ENCODE data around the gene CMTR2.
"Not testable (repeated sequence)": the region's sequence is repeated elsewhere in the genome, so short reads cannot be mapped to it uniquely, and the experiment has no call there.

Gene CMTR2, protein sequence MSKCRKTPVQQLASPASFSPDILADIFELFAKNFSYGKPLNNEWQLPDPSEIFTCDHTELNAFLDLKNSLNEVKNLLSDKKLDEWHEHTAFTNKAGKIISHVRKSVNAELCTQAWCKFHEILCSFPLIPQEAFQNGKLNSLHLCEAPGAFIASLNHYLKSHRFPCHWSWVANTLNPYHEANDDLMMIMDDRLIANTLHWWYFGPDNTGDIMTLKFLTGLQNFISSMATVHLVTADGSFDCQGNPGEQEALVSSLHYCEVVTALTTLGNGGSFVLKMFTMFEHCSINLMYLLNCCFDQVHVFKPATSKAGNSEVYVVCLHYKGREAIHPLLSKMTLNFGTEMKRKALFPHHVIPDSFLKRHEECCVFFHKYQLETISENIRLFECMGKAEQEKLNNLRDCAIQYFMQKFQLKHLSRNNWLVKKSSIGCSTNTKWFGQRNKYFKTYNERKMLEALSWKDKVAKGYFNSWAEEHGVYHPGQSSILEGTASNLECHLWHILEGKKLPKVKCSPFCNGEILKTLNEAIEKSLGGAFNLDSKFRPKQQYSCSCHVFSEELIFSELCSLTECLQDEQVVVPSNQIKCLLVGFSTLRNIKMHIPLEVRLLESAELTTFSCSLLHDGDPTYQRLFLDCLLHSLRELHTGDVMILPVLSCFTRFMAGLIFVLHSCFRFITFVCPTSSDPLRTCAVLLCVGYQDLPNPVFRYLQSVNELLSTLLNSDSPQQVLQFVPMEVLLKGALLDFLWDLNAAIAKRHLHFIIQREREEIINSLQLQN

DNA sequence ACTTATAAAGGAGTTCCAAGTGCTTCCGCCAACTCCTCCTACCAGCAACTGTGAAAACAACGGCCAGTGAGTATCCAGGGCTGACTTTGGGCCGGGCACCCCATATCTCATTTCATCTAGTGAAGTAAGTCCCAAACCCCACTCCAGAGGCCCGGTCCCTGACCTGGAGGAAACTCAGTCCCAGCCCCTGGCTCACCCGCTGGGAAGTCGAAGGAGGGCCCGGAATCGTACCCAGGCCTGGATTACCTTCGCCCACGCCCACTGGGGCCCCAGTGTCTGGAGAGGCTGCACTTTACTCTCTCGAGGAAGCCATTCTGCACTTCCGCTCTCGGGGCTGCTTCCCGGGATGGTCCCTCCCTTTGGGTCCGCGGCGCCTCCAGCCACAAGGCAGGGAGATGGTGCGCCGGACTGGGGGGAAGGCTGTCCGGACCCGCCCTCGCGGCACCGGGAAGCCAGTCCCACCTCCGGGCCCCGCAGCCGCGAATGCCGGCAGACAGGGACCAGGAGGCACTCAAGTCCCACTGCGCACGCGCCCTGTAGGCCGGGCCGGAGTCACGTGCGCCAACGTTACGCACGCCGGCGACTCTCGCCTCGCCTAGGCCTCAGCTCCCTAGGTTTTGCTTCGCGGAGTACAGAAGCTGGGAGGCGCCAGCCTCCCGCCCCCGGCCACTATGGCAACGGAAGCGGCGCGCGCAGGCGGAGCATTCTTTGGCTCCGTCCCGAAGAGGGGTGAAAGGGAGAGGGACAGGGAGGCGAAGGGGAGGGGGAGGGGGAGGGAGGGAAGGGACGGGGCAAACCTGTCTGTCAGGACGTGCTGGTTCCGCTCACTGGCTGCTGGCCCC is at the start of gene CMTR2:
CMTR2 (minus strand) TSS at position 513 of the 842 bp plus-strand sequence. CDS start 3,482 bp downstream, outside the sequence.
- DNase-seq (ENCODE audit: low read depth in 2 of 2), result peak; percentile 73 to 82

DNA sequence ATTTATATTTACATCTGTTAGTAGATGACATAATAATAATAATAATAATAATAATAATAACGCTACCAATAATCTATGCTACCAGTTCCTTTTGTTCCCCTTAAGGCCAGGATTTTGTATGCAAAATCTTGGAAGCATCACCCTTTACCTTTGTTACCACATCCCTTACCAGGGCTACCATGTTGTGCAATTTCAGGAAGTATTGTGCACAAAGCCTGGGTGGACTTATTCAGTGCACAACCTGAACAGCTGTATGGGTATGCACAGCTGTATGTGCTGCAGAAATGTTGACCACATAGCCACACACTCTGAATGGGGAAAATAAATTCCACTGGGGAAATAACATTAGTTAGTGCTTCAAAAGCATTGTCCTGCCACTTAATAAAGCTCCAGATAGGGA is 49.4 kb upstream of the CMTR2 start:
- DNase-seq (ENCODE audit: low read depth in 2 of 2), result no peak

DNA sequence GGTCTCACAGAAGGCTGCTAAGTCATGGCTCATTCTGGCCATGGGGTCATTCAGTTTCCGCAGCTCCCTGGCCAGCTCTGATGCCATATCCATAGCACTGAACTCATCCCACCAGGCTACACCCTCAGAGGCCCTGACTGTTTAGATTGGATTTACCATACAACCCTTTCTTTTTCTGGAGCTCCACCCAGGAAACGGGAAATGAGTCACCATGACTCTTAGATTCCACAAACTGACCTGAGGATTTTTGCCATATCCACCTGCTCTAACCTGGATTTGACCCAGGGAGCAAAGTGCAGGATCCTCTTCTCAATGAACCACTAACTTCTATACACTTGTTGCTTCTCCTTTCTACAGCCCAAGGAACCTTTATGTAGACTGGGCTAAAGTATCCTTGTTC is 49.0 kb upstream of the CMTR2 start:
- no peak for DNase-seq (ENCODE audit: low read depth in 2 of 2)

DNA sequence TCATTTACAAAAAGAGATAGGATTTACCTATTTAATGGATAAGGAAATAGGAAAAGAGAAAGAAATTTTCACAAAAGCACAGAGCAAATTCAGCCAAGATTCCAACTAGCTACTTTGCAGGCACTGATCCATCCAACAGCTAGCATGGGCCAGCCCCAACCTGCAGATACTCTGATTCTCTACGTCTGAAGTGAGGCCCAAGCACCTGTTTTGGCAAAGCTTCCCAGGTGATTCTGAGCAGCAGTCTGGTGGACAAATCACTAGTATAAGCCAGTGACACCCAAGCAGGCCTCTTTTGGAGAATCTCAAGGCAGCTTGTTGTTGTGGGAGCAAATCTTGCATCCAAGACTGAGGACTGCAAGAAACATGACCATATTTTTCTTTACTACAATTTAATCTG is 48.4 kb upstream of the CMTR2 start:
- no peak for DNase-seq (ENCODE audit: low read depth in 2 of 2)

DNA sequence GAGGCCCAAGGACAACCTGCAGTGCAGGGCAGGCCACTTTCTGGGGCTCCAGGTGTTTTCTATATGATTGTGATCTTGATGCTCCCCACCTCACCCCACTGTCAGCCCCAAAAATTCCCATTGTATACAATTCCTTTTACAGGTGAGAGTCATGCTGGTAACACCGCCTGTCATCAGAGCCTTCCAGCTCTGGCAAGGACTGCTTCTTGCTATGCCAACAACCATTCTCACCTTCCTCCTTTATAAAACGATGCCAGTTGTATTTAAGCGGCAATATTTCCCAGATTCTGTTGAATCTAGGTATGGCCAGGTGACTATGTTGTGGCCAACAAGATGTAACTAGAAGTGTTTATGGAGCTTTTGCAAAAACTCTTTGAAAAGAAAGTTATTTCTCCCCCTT is 38.9 kb upstream of the CMTR2 start:
- DNase-seq (ENCODE audit: low read depth in 2 of 2), result no peak

DNA sequence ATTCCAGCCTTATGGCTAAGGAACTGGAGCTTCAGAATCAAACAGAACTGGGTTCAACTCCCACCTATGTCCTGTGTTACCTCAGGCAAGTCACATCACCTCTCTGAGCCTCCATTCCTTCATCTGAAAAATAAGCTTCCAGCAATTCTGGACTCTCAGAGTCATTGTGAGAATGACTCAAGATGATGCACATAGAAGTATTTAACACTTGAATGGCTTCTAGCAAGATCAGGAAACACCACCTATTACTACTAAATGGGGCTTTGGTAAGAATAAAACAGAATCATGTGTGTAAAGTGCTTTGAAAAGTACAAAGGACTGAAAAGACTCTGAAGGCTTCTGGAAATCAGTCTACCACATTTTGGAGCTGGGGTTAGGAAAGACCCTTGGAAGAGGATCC is 38.5 kb upstream of the CMTR2 start:
- DNase-seq (ENCODE audit: low read depth in 2 of 2), result no peak

DNA sequence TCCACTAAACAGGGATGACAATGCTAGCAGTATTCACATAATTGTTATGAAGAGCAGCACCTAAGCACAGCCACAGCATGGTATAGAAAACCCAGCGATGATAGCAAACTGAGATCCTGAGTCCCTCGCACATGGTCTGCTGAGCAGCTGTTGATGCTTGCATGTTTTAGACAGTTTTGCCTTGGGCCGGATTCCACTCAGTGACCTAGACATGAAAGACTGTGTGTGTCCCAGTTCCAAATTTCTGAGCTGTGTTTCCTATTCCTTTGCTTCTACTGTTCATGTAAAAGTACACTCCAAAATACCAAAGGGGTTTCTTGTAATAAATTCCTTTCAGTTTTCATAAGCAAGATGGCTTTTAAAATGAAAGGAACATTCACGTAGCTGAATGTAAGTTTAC is 30.8 kb upstream of the CMTR2 start:
- DNase-seq (ENCODE audit: low read depth in 2 of 2), result no peak

DNA sequence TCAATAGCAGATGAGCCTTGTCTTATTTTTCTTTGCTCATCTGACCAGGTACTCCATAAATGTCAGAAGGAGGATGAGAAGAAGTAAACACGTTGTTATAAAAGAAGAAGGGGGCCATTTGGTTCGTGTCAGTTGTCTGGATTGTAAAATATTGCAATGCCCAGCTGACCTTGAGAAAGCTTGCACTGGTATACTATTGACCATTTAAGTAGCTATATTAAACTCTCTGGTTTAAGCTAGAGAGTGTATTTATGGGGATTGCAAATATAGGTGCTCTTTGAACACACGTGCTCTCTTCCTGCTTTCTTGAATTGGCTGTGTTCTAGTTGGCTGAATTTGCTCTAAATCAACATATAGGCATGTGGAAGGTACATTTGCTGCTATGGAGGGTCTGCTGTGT is 26.1 kb upstream of the CMTR2 start:
- DNase-seq (ENCODE audit: low read depth in 2 of 2), result no peak

DNA sequence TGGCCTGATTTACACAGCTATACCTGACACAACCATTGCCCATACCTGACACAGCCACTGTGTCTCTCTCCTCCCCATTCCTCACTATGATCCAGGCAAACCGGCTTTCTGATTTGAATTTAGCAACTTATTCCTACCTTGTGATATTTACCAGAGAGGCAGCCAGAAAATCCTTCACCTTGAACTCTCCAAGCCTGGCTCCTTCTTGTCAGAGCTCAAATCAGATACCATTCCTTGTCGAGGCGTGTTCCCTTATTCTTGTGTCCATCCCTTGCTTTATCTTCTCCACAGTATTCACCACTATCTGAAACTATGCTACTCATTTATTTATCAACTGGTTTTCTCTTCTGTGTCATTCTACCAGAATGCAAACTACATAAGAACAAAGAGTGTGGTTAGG is 24.4 kb upstream of the CMTR2 start:
- not testable (repeated sequence) for DNase-seq (ENCODE audit: low read depth in 2 of 2)

DNA sequence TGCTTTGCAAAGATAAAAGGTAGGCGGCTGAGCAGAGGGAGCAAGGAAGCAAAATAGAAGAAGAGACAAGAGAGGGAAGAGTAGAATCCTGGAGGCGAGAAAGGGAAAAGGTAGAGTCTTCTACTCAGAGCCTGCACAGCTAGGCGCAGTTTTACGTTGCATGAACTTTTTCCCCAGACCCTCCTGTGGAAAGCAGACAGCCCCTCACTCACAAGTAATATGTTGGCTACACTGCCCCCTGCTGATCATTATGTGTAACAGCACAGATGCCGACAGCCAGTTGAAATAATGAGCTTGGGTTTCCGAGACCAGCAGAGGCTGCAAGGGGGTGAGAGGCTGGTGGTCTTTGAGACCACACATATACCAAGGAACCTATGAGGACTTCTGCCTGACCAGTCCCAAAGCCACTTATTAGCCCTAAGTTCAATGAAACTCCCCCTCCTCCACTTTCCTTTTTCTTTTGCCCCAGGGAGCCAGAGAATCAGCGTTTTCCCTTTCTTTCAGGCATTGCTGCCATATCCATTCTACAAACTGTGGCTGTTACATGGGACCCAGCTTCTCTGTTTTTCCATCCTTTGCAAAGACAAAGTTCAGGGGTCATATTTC is 22.5 kb upstream of the CMTR2 start:
- DNase-seq (ENCODE audit: low read depth in 2 of 2), result no peak

DNA sequence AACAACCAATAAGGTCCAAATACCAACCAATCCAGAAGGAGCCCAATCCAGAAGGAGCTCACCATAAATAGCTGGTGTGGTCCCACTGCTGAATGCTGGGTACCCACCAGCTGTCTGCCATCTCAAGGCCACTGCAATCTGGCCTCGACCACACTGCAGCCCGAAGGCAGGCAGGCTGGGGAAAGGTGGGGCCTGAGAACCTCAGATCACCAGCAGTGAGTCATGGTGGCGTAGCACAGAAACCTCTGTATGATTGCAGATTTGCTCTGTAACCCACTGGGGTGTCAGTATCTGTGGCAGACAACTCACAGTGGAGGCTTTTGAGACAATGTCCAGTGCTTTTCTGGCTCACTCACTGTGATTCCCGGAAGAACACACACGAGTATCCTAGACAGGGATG is 14.7 kb upstream of the CMTR2 start:
- no peak for DNase-seq (ENCODE audit: low read depth in 2 of 2)

DNA sequence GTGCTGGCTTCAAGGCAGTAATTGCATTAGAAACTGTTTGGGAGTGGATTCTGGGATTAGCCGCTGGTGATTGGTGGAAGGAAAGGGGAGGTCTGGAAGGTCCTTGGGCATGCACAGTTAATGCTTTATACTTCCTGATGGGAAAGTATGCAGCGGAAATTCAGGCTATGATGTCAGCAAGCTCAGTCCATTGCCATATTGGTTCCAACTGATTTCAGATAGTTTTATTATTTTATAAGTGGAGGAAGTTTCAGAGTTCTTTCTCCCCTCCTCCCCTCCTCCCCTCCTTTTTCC is 8.1 kb upstream of the CMTR2 start:
- no peak for DNase-seq (ENCODE audit: low read depth in 2 of 2)

DNA sequence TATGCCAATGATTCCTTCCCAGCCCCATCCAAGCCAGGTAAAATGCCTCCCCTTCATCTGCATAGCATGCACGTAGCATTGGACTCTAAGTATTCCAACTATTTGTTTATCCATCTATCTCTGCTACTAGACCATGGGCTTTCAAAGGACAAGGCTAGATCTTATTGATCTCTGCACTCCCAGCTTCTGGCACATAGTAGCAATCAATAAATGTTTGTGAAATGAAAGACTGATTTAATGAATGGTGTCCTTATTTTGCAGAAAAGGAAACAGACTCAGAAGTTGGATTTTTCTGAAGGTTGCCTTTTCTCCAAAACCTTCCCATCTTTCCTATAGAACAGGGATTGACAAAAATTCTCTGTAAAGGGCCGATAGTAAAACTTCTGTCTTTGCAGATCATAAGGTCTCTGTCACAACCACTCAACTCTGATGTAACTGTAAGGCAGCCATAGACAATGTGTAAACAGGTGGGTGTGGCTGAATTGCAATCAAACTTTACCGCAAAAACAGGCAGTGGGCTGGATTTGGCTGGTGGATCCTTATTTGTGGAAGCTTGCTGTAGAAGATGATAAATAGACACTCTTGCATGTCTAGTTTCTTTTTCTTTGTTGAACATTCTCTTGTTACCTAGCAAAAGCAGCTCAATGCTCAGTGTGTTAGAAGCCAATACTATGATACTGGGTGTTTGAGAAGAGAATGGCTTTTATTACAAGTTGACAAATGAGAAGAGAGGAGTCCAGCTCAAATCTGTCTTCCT is 7.6 kb upstream of the CMTR2 start:
- DNase-seq (ENCODE audit: low read depth in 2 of 2), result no peak

DNA sequence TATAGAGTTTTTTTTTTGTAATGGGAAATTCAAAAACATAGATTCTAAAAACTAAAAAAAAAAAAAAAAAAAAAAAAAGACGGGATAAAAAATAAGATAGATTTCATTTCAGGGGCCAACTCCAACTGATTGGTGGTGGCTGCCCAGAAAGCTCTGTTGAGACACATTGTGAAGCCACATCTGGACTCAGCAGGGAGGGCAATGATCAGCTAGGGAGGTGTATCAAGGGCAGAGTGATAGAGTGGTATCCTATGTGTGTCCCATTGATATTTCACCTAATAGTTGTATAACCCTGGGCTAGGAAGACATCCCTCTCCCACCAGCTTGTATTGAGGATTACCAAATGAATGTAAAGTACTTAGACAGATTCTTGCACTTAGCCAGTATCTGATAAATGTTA is 6.7 kb upstream of the CMTR2 start:
- no peak for DNase-seq (ENCODE audit: low read depth in 2 of 2)

DNA sequence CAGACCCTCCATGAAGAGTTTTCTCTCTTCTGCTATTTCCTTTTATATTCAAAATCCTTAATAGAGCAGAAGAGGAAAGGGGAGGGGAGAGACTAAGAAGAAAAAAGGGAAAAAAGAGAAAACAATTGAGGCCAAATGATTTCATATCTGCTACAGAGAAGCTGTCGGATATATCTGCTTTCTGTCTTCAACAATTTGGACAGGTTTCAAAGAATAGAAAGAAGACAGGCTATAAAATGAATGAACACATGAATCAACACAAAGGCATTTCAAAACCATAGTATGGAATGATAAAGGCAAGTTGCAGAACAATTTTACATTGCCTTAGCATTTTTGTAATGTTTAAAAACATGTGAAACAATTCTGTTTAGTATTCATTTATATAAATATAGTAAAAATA is 4.7 kb upstream of the CMTR2 start:
- no peak for DNase-seq (ENCODE audit: low read depth in 2 of 2)

DNA sequence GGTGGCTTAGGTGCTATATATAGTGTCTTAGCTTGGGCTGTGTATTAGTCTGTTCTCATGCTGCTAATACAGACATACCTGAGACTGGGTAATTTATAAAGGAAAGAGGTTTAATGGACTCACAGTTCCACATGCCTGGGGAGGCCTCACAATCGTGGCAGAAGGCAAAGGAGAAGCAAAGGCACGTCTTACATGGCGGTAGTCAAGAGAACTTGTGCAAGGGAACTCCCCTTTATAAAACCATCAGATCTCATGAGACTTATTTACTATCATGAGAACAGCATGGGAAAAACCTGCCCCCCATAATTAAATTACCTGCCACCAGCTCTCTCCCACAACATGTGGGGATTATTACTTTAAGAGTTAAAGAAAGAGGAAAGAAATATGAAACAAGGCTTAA is 2.9 kb upstream of the CMTR2 start:
- DNase-seq (ENCODE audit: low read depth in 2 of 2), result not testable (repeated sequence)

DNA sequence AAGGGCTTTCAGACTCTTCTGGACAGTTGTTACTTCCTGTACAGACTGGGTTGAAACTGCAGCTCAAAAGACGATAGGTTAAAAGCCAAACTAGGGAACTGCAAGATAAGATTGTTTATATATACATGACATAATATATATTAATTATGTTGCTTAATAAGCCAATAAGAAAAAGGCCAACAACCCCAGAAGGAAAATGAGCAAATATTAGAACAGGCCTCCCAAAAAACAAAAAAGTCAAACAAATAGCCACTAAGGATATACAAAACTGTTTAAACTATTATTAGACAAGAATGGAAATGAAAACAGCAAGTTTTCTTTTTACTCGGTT is 495 bp upstream of the CMTR2 start:
- no peak for DNase-seq (ENCODE audit: low read depth in 2 of 2)

DNA sequence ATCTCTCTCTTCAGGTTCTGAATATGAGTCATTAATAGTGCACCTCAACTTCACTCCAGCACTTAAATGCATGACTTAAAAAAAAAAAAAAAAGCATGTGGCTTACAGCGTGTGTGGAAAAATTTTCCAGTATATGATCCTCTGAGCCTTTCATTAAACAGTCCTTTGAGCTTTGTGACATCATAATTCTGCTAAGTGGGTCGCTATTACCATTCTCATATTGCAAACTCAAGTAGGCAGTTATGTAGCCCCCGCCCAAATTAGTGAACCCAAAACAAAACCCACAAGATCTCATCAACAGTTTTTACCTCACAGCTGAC is 672 bp downstream of the CMTR2 start:
- DNase-seq (ENCODE audit: low read depth in 2 of 2), result no peak

DNA sequence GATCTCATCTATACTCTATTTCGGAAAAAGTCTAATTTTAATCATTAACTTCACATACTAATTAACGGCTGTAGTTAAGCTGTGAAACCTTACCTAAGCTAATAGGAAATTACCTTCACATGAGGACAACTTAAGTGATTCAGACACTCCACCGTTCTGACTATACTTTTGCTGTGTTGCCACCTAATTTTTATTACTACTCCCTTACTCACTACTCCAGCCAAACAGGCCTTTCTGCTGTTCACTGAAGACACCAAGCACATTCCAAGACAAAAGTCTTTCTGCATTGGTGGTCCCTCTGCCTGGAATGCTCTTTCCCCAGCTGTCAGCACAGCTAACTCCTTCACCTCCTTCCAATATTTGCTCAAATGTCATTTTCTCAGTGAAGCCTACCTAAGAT is 1.3 kb downstream of the CMTR2 start:
- no peak for DNase-seq (ENCODE audit: low read depth in 2 of 2)

DNA sequence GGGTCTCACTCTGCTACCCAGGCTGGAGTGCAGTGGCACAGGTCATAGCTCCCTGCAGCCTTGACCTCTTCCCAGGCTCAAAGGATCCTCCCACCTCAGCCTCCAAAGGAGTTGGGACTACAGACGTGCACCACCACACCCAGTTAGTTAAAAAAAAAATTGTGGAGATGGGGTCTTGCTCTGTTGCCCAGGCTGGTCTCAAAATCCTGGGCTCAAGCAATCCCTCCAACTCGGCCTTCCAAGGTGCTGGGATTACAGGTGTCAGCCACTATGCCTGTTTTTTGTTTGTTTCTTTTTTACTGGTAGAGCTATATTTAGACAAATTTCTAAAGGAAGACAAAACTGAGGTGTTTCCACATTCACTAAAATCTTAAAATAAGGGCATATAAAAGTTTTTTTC is 1.7 kb downstream of the CMTR2 start:
- no peak for DNase-seq (ENCODE audit: low read depth in 2 of 2)

DNA sequence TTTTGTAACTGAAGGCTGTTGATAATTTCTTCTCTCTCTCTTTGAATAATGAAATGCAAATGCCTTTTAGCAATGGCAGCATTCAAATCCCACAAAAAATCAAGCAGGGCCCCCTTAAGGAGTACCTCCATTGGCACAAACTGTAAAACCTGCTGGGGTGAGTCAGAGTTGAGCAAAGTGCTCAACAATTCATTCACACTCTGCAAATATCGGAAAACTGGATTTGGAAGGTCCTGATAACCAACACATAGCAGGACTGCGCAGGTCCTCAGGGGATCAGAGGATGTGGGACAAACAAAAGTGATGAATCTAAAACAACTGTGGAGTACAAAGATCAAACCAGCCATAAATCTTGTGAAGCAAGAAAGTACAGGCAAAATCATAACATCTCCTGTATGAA is 5.6 kb downstream of the CMTR2 start:
- no peak for DNase-seq (ENCODE audit: low read depth in 2 of 2)

DNA sequence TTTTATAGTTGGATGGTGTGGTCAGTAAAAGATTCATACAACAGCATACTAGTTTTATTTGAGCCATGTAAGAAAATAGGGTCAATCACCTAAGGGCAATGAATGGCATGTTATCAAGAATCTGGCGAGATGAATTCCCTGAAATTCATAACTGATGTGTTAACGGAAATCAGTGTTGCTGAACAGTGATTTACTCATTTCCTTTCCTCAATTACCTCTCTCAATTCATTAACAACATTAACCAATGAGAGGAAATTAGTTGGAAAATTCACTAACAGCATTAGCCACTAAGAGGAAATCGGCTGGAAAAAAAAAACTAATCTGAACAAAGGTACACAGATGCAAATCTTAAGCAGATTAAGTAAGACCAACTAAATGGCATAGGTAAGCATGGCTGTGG is 6.3 kb downstream of the CMTR2 start:
- no peak for DNase-seq (ENCODE audit: low read depth in 2 of 2)

Measured in stimulated activated CD8-positive, alpha-beta memory T cell treated with anti-CD3 and anti-CD28 coated beads, Interleukin-2, amount 100 ng/mL, for 1 hour (primary cell).